Keratinocyte (primary cell): Measurements from ENCODE around the gene CDH12. TPM values are rescaled to one million over a fixed set of nuclear protein-coding genes. Genes with fewer than 3 reads are reported as not detected.

Source experiments
- DNase-seq: peaks from one replicate; pipeline ENCODE4 v3.0.0-alpha.2; 2011; ENCODE audit warnings: low read depth, missing footprints, low spot score
- FAIRE-seq: peaks from 2 replicates; lab custom pipeline; 2011; peaks lifted over from hg19 to GRCh38; lab: Jason Lieb, UNC
- H2AFZ ChIP-seq: 2 replicates; pipeline ENCODE4 v1.6.0; 2012; ENCODE audit warnings: low read length, control low read depth, inconsistent platforms; ENCODE audit not compliant: control insufficient read depth
- H3K27ac ChIP-seq: 2 replicates; pipeline ENCODE4 v1.5.1; 2011; ENCODE audit warnings: low read length; ENCODE audit not compliant: control insufficient read depth, insufficient read depth
- H3K27me3 ChIP-seq: 3 replicates; pipeline ENCODE4 v1.6.0; 2011; ENCODE audit warnings: low read length; ENCODE audit not compliant: control insufficient read depth, insufficient read depth; ENCODE audit errors: extremely low read depth
- H3K36me3 ChIP-seq, 2 experiments: 2 replicates in 1 of 2; 3 replicates in 1 of 2; pipeline ENCODE4 v1.5.1; 2011; ENCODE audit warnings: low read length in 2 of 2, mild to moderate bottlenecking in 1 of 2; ENCODE audit not compliant: control insufficient read depth in 2 of 2, insufficient read depth in 2 of 2; ENCODE audit errors: extremely low read depth in 1 of 2
- H3K4me1 ChIP-seq: 3 replicates; pipeline ENCODE4 v1.5.1; 2011; ENCODE audit warnings: low read length; ENCODE audit not compliant: control insufficient read depth, insufficient read depth; ENCODE audit errors: extremely low read depth
- H3K4me2 ChIP-seq: 3 replicates; pipeline ENCODE4 v1.6.0; 2011; ENCODE audit warnings: low read depth, low read length; ENCODE audit not compliant: control insufficient read depth, insufficient read depth; ENCODE audit errors: extremely low read depth
- H3K4me3 ChIP-seq, 3 experiments: fragments of 200-600 bp in 1 of 3; sonication (generic) in 1 of 3; 2 replicates in 2 of 3; 3 replicates in 1 of 3; pipeline ENCODE4 v1.5.1; 2011 to 2016; ENCODE audit warnings: low read length in 3 of 3, mild to moderate bottlenecking in 3 of 3, control low read depth in 2 of 3, inconsistent platforms in 1 of 3, low read depth in 1 of 3, mixed read lengths in 1 of 3, mixed run types in 1 of 3, moderate library complexity in 1 of 3; ENCODE audit not compliant: control insufficient read depth in 2 of 3, insufficient read depth in 2 of 3; ENCODE audit errors: extremely low read depth in 1 of 3
- H3K79me2 ChIP-seq: 2 replicates; pipeline ENCODE4 v1.6.0; 2012; ENCODE audit warnings: low read length; ENCODE audit not compliant: control insufficient read depth, insufficient read depth
- H3K9ac ChIP-seq: 3 replicates; pipeline ENCODE4 v1.6.0; 2011; ENCODE audit warnings: low read length; ENCODE audit not compliant: control insufficient read depth, insufficient read depth; ENCODE audit errors: extremely low read depth
- H3K9me1 ChIP-seq: 3 replicates; pipeline ENCODE4 v1.6.0; 2011; ENCODE audit warnings: low read length; ENCODE audit not compliant: control insufficient read depth, insufficient read depth; ENCODE audit errors: extremely low read depth
- H3K9me3 ChIP-seq: 2 replicates; pipeline ENCODE4 v1.5.1; 2012; ENCODE audit warnings: low read depth, low read length; ENCODE audit not compliant: control insufficient read depth
- H4K20me1 ChIP-seq: 3 replicates; pipeline ENCODE4 v1.6.0; 2011; ENCODE audit warnings: low read length; ENCODE audit not compliant: control insufficient read depth, insufficient read depth; ENCODE audit errors: extremely low read depth
- CTCF ChIP-seq, 3 experiments: IDR thresholded peaks in 1 of 3; conservative IDR thresholded peaks in 1 of 3; optimal IDR thresholded peaks in 1 of 3; 2 replicates in 2 of 3; 3 replicates in 1 of 3; pipeline versions ENCODE3 to v1.5.1; 2011; ENCODE audit warnings: low read length in 3 of 3, mild to moderate bottlenecking in 3 of 3, moderate library complexity in 2 of 3, control low read depth in 1 of 3, inconsistent platforms in 1 of 3; ENCODE audit not compliant: insufficient read depth in 2 of 3; ENCODE audit errors: extremely low read depth in 1 of 3
- EZH2 ChIP-seq: IDR thresholded peaks from one replicate; pipeline ENCODE4 v1.6.1; 2012; ENCODE audit warnings: inconsistent platforms, mild to moderate bottlenecking, low read length, moderate library complexity
- dilution Hi-C: fragments of 300-500 bp; cut with MboI; formaldehyde crosslinking; loops from one replicate; pipeline ENCODE4 v1.7.0; 2020; ENCODE audit warnings: low sequenced_read_pairs; ENCODE audit not compliant: extremely low pct_ligation_motif_present
- polyA plus RNA-seq, 5 experiments: library from polyadenylated mRNA; depleted of rRNA in 3 of 5; stranded (reverse) in 3 of 5; stranded (forward) in 1 of 5; unstranded in 1 of 5; fragments of >200 nt; gene quantifications; 1 replicate in 1 of 5; 2 replicates in 3 of 5; 3 replicates in 1 of 5; pipeline versions ENCODE4 v1.2.1 to v1.2.3, GENCODE V29; 2011 to 2012; ENCODE audit warnings: missing spikeins in 2 of 5, low read depth in 1 of 5, low replicate concordance in 1 of 5

CDH12 gene
- polyA plus RNA-seq, 1 donor (not counting 4 experiments of a cell fraction or from before 2014, with no cell fraction given) = not detected

- DNase-seq (no peak), FAIRE-seq (no peak)
- no peaks in the 10 kb centered on the region for H3K4me1 ChIP-seq
- no peaks in the 10 kb centered on the region for H3K9me1 ChIP-seq
- no peak overlapping the region for H2AFZ ChIP-seq
- H3K9me3 ChIP-seq = no peaks in the 10 kb centered on the region
- no peaks in the 10 kb centered on the region for H4K20me1 ChIP-seq
- no peak overlapping the region for H3K4me2 ChIP-seq
- H3K36me3 ChIP-seq = no peaks in the 10 kb centered on the region
- no peak for TF ChIP-seq EZH2
- no peak for TF ChIP-seq CTCF (optimal IDR thresholded peaks at IDR 0.05 in 1 of 3, IDR thresholded peaks at IDR 0.05 in 1 of 3, conservative IDR thresholded peaks at IDR 0.05 in 1 of 3; ENCODE audit: extremely low read depth in 1 of 3, insufficient read depth in 2 of 3, low read length in 3 of 3)
- no peak overlapping the region for H3K9ac ChIP-seq
- dilution Hi-C loops = no loop called here
- H3K79me2 ChIP-seq = no peaks in the 10 kb centered on the region
- no peaks in the 10 kb centered on the region for H3K27me3 ChIP-seq
- no peak overlapping the region for H3K27ac ChIP-seq
- H3K4me3 ChIP-seq = no peak overlapping the region
Measured at GRCh38 chr5:22678886-22679285, 174.3 kb downstream of the CDH12 start.

GRCh38 chr5:22673131-22673530 is 180.0 kb downstream of the CDH12 start:
- FAIRE-seq = no peak
- H3K79me2 ChIP-seq = no peaks in the 10 kb centered on the region
- no peaks in the 10 kb centered on the region for H3K9me1 ChIP-seq
- no peaks in the 10 kb centered on the region for H3K27me3 ChIP-seq
- no peak overlapping the region for H3K27ac ChIP-seq
- H4K20me1 ChIP-seq = no peaks in the 10 kb centered on the region
- H3K36me3 ChIP-seq = no peaks in the 10 kb centered on the region
- no peak overlapping the region for H3K4me3 ChIP-seq
- no peak overlapping the region for H3K4me2 ChIP-seq
- dilution Hi-C loops = no loop called here
- no peak for DNase-seq
- H3K4me1 ChIP-seq = no peaks in the 10 kb centered on the region
- no peaks in the 10 kb centered on the region for H3K9me3 ChIP-seq
- TF ChIP-seq EZH2 (no peak), CTCF (optimal IDR thresholded peaks at IDR 0.05 in 1 of 3, IDR thresholded peaks at IDR 0.05 in 1 of 3, conservative IDR thresholded peaks at IDR 0.05 in 1 of 3; ENCODE audit: extremely low read depth in 1 of 3, insufficient read depth in 2 of 3, low read length in 3 of 3) (no peak)
- no peak overlapping the region for H3K9ac ChIP-seq
- H2AFZ ChIP-seq = no peak overlapping the region
